ENCODE measurements around the gene PNLDC1. TPM values are rescaled to one million over a fixed set of nuclear protein-coding genes. Genes with fewer than 3 reads are reported as not detected.

PNLDC1 gene
- total RNA-seq, 1 donor from 2014 or later = not detected

GRCh38 chr6:159830501-159831372 lies 30.7 kb downstream of the PNLDC1 start:
- TF ChIP-seq CTCF (conservative IDR thresholded peaks at IDR 0.05; ENCODE audit: low read depth, low read length) = no peak
- H3K4me3 ChIP-seq (ENCODE audit: low read depth, low read length) = no peak overlapping the region
- DNase-seq (ENCODE audit: low read depth) = no peak

- no peak overlapping the region for H3K4me3 ChIP-seq (ENCODE audit: low read depth, low read length)
- no peak for DNase-seq (ENCODE audit: low read depth)
- TF ChIP-seq CTCF (conservative IDR thresholded peaks at IDR 0.05; ENCODE audit: low read depth, low read length) = no peak
Observed at GRCh38 chr6:159831373-159831679, 31.2 kb downstream of the PNLDC1 start.

GRCh38 chr6:159832946-159833345 lies 32.9 kb downstream of the PNLDC1 start:
- no peak for TF ChIP-seq CTCF (conservative IDR thresholded peaks at IDR 0.05; ENCODE audit: low read depth, low read length)
- no peak for DNase-seq (ENCODE audit: low read depth)
- no peak overlapping the region for H3K4me3 ChIP-seq (ENCODE audit: low read depth, low read length)

- DNase-seq (ENCODE audit: low read depth) = no peak
- no peak overlapping the region for H3K4me3 ChIP-seq (ENCODE audit: low read depth, low read length)
- TF ChIP-seq CTCF (conservative IDR thresholded peaks at IDR 0.05; ENCODE audit: low read depth, low read length) = no peak
Observed at GRCh38 chr6:159833556-159833955, 33.5 kb downstream of the PNLDC1 start.

GRCh38 chr6:159833997-159834603 lies 34.0 kb downstream of the PNLDC1 start:
- no peak for TF ChIP-seq CTCF (conservative IDR thresholded peaks at IDR 0.05; ENCODE audit: low read depth, low read length)
- no peak overlapping the region for H3K4me3 ChIP-seq (ENCODE audit: low read depth, low read length)
- DNase-seq (ENCODE audit: low read depth) = no peak

GRCh38 chr6:159836718-159837490 lies 36.8 kb downstream of the PNLDC1 start:
- H3K4me3 ChIP-seq (ENCODE audit: low read depth, low read length) = no peak overlapping the region
- no peak for TF ChIP-seq CTCF (conservative IDR thresholded peaks at IDR 0.05; ENCODE audit: low read depth, low read length)
- no peak for DNase-seq (ENCODE audit: low read depth)

Data from epithelial cell of proximal tubule (primary cell).